HEK293 (cell line): Measurements from ENCODE around the gene DYDC1.

ENCODE experiments used
- CTCF ChIA-PET: fragments of 350-600 bp; formaldehyde crosslinking; extraction: SDS; loops from one replicate; lab custom pipeline; 2021; ENCODE audit warnings: antibody characterized with exemption; lab: Yijun Ruan, JAX
- POLR2A ChIA-PET: fragments of 300-600 bp; formaldehyde crosslinking; extraction: SDS; loops from one replicate; lab custom pipeline; 2020; ENCODE audit warnings: antibody characterized with exemption, inconsistent platforms; lab: Yijun Ruan, JAX
- H3K27ac ChIP-seq: fragments of 200-500 bp; sonication (Bioruptor generic); 2 replicates; pipeline ENCODE4 v1.5.1; 2014; ENCODE audit warnings: low read depth, low read length, control low read depth, inconsistent platforms; ENCODE audit errors: extremely low read depth
- H3K36me3 ChIP-seq, 2 experiments: fragments of 200-500 bp in 1 of 2; sonication (Bioruptor generic) in 1 of 2; 1 replicate in 1 of 2; 2 replicates in 1 of 2; pipeline ENCODE4 v1.5.1; 2014 to 2017; ENCODE audit warnings: inconsistent platforms in 2 of 2, low read length in 2 of 2; ENCODE audit not compliant: control insufficient read depth in 2 of 2, insufficient read depth in 1 of 2
- H3K4me1 ChIP-seq: fragments of 200-500 bp; sonication (Bioruptor generic); 2 replicates; pipeline ENCODE4 v1.5.1; 2014; ENCODE audit warnings: mild to moderate bottlenecking, low read length, inconsistent platforms; ENCODE audit not compliant: control insufficient read depth, insufficient read depth
- H3K4me3 ChIP-seq: 2 replicates; pipeline ENCODE4 v1.5.1; 2011; ENCODE audit warnings: low read depth, mild to moderate bottlenecking, control low read depth, low read length, moderate library complexity
- H3K9me3 ChIP-seq: fragments of 200-500 bp; sonication (Bioruptor generic); 2 replicates; pipeline ENCODE4 v1.5.1; 2014; ENCODE audit warnings: low read depth, low read length, inconsistent platforms; ENCODE audit not compliant: control insufficient read depth, insufficient read depth
- BCL11B ChIP-seq: fragments of 450-650 bp; formaldehyde crosslinking; IDR thresholded peaks from 2 replicates; pipeline ENCODE4 v1.5.1; 2016; ENCODE audit warnings: low read depth, missing biosample characterization, missing genetic modification characterization
- SP3 ChIP-seq: fragments of 450-650 bp; formaldehyde crosslinking; IDR thresholded peaks from 2 replicates; pipeline ENCODE4 v1.5.1; 2016; ENCODE audit warnings: missing biosample characterization, missing genetic modification characterization
- ZFHX2 ChIP-seq: fragments of 450-650 bp; formaldehyde crosslinking; conservative IDR thresholded peaks from 2 replicates; pipeline ENCODE4 v1.5.1; 2016; ENCODE audit warnings: missing biosample characterization, missing genetic modification characterization
- ZNF132 ChIP-seq: fragments of 450-650 bp; formaldehyde crosslinking; IDR thresholded peaks from 2 replicates; pipeline ENCODE4 v1.5.1; 2017; ENCODE audit warnings: missing biosample characterization, missing genetic modification characterization, borderline replicate concordance
- ZNF184 ChIP-seq: fragments of 450-650 bp; IDR thresholded peaks from 2 replicates; pipeline ENCODE4 v1.5.1; 2018; ENCODE audit warnings: missing biosample characterization, mild to moderate bottlenecking, missing genetic modification characterization
- ZNF211 ChIP-seq: fragments of 450-650 bp; formaldehyde crosslinking; IDR thresholded peaks from 2 replicates; pipeline ENCODE4 v1.5.1; 2016; ENCODE audit warnings: low read depth, missing biosample characterization, missing genetic modification characterization
- ZNF221 ChIP-seq: fragments of 450-650 bp; formaldehyde crosslinking; IDR thresholded peaks from 2 replicates; pipeline ENCODE4 v1.5.1; 2017; ENCODE audit warnings: missing biosample characterization, missing genetic modification characterization, borderline replicate concordance
- ZNF311 ChIP-seq: fragments of 450-650 bp; formaldehyde crosslinking; IDR thresholded peaks from 2 replicates; pipeline ENCODE4 v1.5.1; 2017; ENCODE audit warnings: missing biosample characterization, missing genetic modification characterization, borderline replicate concordance
- ZNF510 ChIP-seq: fragments of 450-650 bp; formaldehyde crosslinking; IDR thresholded peaks from 2 replicates; pipeline ENCODE4 v1.5.1; 2018; ENCODE audit warnings: mild to moderate bottlenecking, missing genetic modification characterization, missing biosample characterization; ENCODE audit not compliant: insufficient replicate concordance
- ZNF521 ChIP-seq: fragments of 450-650 bp; formaldehyde crosslinking; IDR thresholded peaks from 2 replicates; pipeline ENCODE4 v1.5.1; 2017; ENCODE audit warnings: missing biosample characterization, mild to moderate bottlenecking, missing genetic modification characterization
- ZNF544 ChIP-seq: fragments of 450-650 bp; formaldehyde crosslinking; IDR thresholded peaks from 2 replicates; pipeline ENCODE4 v1.5.0; 2017; ENCODE audit warnings: missing biosample characterization, missing genetic modification characterization
- ZNF549 ChIP-seq: fragments of 450-650 bp; IDR thresholded peaks from 2 replicates; pipeline ENCODE4 v1.5.1; 2018; ENCODE audit warnings: missing biosample characterization, missing genetic modification characterization, mild to moderate bottlenecking, inconsistent platforms, moderate library complexity
- ZNF585B ChIP-seq: fragments of 450-650 bp; formaldehyde crosslinking; IDR thresholded peaks from 2 replicates; pipeline ENCODE4 v1.5.1; 2016; ENCODE audit warnings: missing biosample characterization, missing genetic modification characterization
- ZNF654 ChIP-seq: fragments of 450-650 bp; formaldehyde crosslinking; IDR thresholded peaks from 2 replicates; pipeline ENCODE4 v1.5.1; 2016; ENCODE audit warnings: low read depth, missing biosample characterization, missing genetic modification characterization
- ZNF660 ChIP-seq: fragments of 450-650 bp; IDR thresholded peaks from 2 replicates; pipeline ENCODE4 v1.5.1; 2018; ENCODE audit warnings: missing biosample characterization, mild to moderate bottlenecking, missing genetic modification characterization
- ZNF664 ChIP-seq: fragments of 450-650 bp; formaldehyde crosslinking; IDR thresholded peaks from 2 replicates; pipeline ENCODE4 v1.5.1; 2016; ENCODE audit warnings: missing biosample characterization, missing genetic modification characterization
- ZNF768 ChIP-seq: fragments of 450-650 bp; formaldehyde crosslinking; IDR thresholded peaks from 2 replicates; pipeline ENCODE4 v1.5.1; 2018; ENCODE audit warnings: missing biosample characterization, mild to moderate bottlenecking, missing genetic modification characterization
- ZNF791 ChIP-seq: fragments of 450-650 bp; formaldehyde crosslinking; IDR thresholded peaks from 2 replicates; pipeline ENCODE4 v1.5.1; 2016; ENCODE audit warnings: missing biosample characterization, missing genetic modification characterization
- ZNF843 ChIP-seq: fragments of 450-650 bp; formaldehyde crosslinking; IDR thresholded peaks from 2 replicates; pipeline ENCODE4 v1.5.1; 2016; ENCODE audit warnings: missing biosample characterization, missing genetic modification characterization
- ZSCAN23 ChIP-seq: fragments of 450-650 bp; formaldehyde crosslinking; IDR thresholded peaks from 2 replicates; pipeline ENCODE4 v1.5.1; 2016; ENCODE audit warnings: missing biosample characterization, missing genetic modification characterization
- TF ChIP-seq, protein P1 (sequence below): fragments of 450-650 bp; formaldehyde crosslinking; IDR thresholded peaks from 2 replicates; pipeline ENCODE4 v1.5.1; 2016; ENCODE audit warnings: missing biosample characterization, missing genetic modification characterization, borderline replicate concordance
- TF ChIP-seq, protein P2 (sequence below): fragments of 450-650 bp; formaldehyde crosslinking; IDR thresholded peaks from 2 replicates; pipeline ENCODE4 v1.5.1; 2016; ENCODE audit warnings: missing biosample characterization, missing genetic modification characterization
- TF ChIP-seq, protein P3 (sequence below): fragments of 450-650 bp; formaldehyde crosslinking; IDR thresholded peaks from 2 replicates; pipeline ENCODE4 v1.5.1; 2016; ENCODE audit warnings: missing biosample characterization, missing genetic modification characterization

DYDC1 gene

DNA sequence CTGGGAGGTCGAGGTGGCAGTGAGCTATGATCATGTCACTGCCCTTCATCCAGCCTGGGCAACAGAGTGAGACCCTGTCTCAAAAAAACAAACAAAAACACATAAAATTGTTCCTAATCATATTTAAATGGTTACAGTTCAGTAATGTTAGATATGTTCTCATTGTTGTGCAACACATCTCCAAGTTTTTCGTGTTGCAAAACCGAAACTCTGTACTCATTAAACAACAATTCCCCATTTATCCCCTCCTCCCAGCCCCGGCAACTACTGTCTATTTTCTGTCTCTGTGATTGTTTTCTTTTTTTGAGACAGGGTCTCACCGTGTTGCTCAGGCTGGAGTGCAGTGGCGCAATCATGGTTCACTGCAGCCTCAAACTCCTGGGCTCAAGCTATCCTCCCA is 35.7 kb upstream of the DYDC1 start (continued):
- TF ChIP-seq, protein P1, sequence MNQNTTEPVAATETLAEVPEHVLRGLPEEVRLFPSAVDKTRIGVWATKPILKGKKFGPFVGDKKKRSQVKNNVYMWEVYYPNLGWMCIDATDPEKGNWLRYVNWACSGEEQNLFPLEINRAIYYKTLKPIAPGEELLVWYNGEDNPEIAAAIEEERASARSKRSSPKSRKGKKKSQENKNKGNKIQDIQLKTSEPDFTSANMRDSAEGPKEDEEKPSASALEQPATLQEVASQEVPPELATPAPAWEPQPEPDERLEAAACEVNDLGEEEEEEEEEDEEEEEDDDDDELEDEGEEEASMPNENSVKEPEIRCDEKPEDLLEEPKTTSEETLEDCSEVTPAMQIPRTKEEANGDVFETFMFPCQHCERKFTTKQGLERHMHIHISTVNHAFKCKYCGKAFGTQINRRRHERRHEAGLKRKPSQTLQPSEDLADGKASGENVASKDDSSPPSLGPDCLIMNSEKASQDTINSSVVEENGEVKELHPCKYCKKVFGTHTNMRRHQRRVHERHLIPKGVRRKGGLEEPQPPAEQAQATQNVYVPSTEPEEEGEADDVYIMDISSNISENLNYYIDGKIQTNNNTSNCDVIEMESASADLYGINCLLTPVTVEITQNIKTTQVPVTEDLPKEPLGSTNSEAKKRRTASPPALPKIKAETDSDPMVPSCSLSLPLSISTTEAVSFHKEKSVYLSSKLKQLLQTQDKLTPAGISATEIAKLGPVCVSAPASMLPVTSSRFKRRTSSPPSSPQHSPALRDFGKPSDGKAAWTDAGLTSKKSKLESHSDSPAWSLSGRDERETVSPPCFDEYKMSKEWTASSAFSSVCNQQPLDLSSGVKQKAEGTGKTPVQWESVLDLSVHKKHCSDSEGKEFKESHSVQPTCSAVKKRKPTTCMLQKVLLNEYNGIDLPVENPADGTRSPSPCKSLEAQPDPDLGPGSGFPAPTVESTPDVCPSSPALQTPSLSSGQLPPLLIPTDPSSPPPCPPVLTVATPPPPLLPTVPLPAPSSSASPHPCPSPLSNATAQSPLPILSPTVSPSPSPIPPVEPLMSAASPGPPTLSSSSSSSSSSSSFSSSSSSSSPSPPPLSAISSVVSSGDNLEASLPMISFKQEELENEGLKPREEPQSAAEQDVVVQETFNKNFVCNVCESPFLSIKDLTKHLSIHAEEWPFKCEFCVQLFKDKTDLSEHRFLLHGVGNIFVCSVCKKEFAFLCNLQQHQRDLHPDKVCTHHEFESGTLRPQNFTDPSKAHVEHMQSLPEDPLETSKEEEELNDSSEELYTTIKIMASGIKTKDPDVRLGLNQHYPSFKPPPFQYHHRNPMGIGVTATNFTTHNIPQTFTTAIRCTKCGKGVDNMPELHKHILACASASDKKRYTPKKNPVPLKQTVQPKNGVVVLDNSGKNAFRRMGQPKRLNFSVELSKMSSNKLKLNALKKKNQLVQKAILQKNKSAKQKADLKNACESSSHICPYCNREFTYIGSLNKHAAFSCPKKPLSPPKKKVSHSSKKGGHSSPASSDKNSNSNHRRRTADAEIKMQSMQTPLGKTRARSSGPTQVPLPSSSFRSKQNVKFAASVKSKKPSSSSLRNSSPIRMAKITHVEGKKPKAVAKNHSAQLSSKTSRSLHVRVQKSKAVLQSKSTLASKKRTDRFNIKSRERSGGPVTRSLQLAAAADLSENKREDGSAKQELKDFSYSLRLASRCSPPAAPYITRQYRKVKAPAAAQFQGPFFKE (tag by site-specific recombination): no peak
- no peak for TF ChIP-seq ZSCAN23 (tag by site-specific recombination)
- TF ChIP-seq ZNF184 (tag by site-specific recombination): no peak
- no peak for TF ChIP-seq ZFHX2 (tag by site-specific recombination)

DNA sequence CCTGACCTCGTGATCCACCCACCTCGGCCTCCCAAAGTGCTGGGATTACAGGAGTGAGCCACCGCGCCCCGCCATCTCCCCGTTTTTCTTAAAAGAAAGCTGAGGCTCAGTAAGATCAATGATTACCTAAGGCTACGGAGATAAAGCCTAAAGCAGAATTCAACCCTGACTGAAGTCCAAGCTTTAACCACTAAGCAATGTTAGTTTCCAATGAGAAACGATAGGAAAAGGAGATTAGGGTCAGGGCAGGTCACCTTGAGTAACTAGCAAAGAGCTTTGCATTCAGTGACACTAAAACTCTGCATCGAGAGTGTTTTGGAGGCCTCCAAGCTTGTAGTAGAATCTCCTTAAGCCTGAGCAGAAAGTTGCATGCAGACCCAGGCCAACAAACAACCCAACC is 34.2 kb upstream of the DYDC1 start:
- Histone ChIP-seq H3K36me3 (no peaks in the 10 kb centered on the region), H3K9me3 (no peaks in the 10 kb centered on the region), H3K27ac (no peak overlapping the region), H3K4me3 (no peak overlapping the region), H3K4me1 (no peaks in the 10 kb centered on the region)
- CTCF ChIA-PET: interaction anchor here (0.6 to 1.0 kb wide), 2 partner anchors 9 to 13 kb away, joined by 3 to 5 read pairs; no protein-coding TSS in a partner anchor
- POLR2A ChIA-PET: interaction anchor here (0.7 kb wide), 1 partner anchor 237 kb away, joined by 4 read pairs; no protein-coding TSS in a partner anchor
- TF ChIP-seq BCL11B (tag by site-specific recombination) (no peak), ZNF311 (no peak), ZNF791 (tag by site-specific recombination) (no peak), ZNF221 (tag by site-specific recombination) (no peak), ZNF211 (tag by site-specific recombination) (no peak), ZNF843 (tag by site-specific recombination) (no peak), ZNF544 (tag by site-specific recombination) (no peak), ZNF549 (tag by site-specific recombination) (no peak)
- TF ChIP-seq, protein P2, sequence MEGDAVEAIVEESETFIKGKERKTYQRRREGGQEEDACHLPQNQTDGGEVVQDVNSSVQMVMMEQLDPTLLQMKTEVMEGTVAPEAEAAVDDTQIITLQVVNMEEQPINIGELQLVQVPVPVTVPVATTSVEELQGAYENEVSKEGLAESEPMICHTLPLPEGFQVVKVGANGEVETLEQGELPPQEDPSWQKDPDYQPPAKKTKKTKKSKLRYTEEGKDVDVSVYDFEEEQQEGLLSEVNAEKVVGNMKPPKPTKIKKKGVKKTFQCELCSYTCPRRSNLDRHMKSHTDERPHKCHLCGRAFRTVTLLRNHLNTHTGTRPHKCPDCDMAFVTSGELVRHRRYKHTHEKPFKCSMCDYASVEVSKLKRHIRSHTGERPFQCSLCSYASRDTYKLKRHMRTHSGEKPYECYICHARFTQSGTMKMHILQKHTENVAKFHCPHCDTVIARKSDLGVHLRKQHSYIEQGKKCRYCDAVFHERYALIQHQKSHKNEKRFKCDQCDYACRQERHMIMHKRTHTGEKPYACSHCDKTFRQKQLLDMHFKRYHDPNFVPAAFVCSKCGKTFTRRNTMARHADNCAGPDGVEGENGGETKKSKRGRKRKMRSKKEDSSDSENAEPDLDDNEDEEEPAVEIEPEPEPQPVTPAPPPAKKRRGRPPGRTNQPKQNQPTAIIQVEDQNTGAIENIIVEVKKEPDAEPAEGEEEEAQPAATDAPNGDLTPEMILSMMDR (tag by site-specific recombination): no peak
- TF ChIP-seq, all 188 proteins: peak for 0

DNA sequence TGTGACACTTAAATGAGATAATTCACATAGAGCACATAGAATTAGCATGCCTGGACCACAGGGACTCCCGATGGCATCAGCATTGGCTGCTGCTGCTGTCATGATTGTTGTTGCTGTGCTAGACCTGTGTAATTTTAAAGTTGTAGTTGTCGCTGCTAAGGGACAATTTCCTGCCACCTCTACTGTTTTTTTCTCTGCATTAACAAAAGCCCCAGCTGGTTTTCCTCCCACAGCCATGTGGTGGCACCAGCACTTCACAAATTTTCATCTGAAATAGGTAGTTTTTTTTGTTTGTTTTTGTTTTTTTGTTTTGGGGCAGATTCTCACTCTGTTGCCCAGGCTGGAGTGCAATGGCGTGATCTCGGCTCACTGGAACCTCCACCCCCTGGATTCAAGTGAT is 26.4 kb upstream of the DYDC1 start:
- Histone ChIP-seq H3K36me3 (no peaks in the 10 kb centered on the region), H3K4me1 (no peaks in the 10 kb centered on the region), H3K27ac (no peak overlapping the region), H3K4me3 (no peak overlapping the region), H3K9me3 (no peaks in the 10 kb centered on the region)
- CTCF ChIA-PET: interaction anchor here (0.5 to 2.2 kb wide), 13 partner anchors 10 to 896 kb away, joined by 3 to 26 read pairs (median 4); no protein-coding TSS in a partner anchor
- POLR2A ChIA-PET: no interaction called here
- TF ChIP-seq SP3 (tag by site-specific recombination) (no peak), ZNF791 (tag by site-specific recombination) (no peak), ZNF585B (tag by site-specific recombination) (no peak), ZNF510 (tag by site-specific recombination) (no peak), ZNF664 (tag by site-specific recombination) (0 out of 2 replicates have a peak, but pooled peaks have one; percentile 37), ZNF768 (tag by site-specific recombination) (no peak), ZNF660 (no peak), ZNF521 (tag by site-specific recombination) (no peak), ZNF132 (tag by site-specific recombination) (no peak), ZNF654 (tag by site-specific recombination) (peak; percentile 91)
- TF ChIP-seq, protein P3, sequence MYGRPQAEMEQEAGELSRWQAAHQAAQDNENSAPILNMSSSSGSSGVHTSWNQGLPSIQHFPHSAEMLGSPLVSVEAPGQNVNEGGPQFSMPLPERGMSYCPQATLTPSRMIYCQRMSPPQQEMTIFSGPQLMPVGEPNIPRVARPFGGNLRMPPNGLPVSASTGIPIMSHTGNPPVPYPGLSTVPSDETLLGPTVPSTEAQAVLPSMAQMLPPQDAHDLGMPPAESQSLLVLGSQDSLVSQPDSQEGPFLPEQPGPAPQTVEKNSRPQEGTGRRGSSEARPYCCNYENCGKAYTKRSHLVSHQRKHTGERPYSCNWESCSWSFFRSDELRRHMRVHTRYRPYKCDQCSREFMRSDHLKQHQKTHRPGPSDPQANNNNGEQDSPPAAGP: no peak
- TF ChIP-seq, protein P2 (tag by site-specific recombination): peak; percentile 72
